ENCODE results near the gene ST3GAL3.

ST3GAL3 gene

GRCh38 chr1:43880604-43881003 lies 173.3 kb downstream of the ST3GAL3 start:
- peaks cover 0 to 13% (median 1%) of the 10 kb centered on the region in 4 donors for H3K4me1 ChIP-seq
- no peaks in the 10 kb centered on the region for H3K36me3 ChIP-seq
- TF ChIP-seq CTCF (IDR thresholded peaks at IDR 0.05) = no peak
- no peak overlapping the region for H3K4me3 ChIP-seq
- peak overlapping the region; percentile 34 to 39 for H3K27ac ChIP-seq
- DNase-seq = no peak
- no peaks in the 10 kb centered on the region for H3K9me3 ChIP-seq
- intact Hi-C loops (cut with DNase I; ENCODE audit: low total_unique reads) = no loop called here
- H3K27me3 ChIP-seq = no peaks in the 10 kb centered on the region

GRCh38 chr1:43881415-43881814 lies 174.1 kb downstream of the ST3GAL3 start:
- TF ChIP-seq CTCF (IDR thresholded peaks at IDR 0.05) = no peak
- Histone ChIP-seq H3K4me1 (peaks cover 0 to 13% (median 1%) of the 10 kb centered on the region in 4 donors), H3K9me3 (no peaks in the 10 kb centered on the region), H3K27ac (peak overlapping the region in 1 of 2 donors; percentile 33), H3K36me3 (no peaks in the 10 kb centered on the region), H3K27me3 (no peaks in the 10 kb centered on the region), H3K4me3 (no peak overlapping the region)
- DNase-seq = peak in 1 of 2 donors; percentile 50
- intact Hi-C loops (cut with DNase I; ENCODE audit: low total_unique reads) = no loop called here

GRCh38 chr1:43882763-43883162 lies 175.4 kb downstream of the ST3GAL3 start:
- H3K4me1 ChIP-seq = peaks cover 0 to 13% (median 1%) of the 10 kb centered on the region in 4 donors
- no peak overlapping the region for H3K4me3 ChIP-seq
- H3K27ac ChIP-seq = no peak overlapping the region
- intact Hi-C loops (cut with DNase I; ENCODE audit: low total_unique reads) = no loop called here
- DNase-seq = no peak
- H3K9me3 ChIP-seq = no peaks in the 10 kb centered on the region
- TF ChIP-seq CTCF (IDR thresholded peaks at IDR 0.05) = no peak
- H3K27me3 ChIP-seq = no peaks in the 10 kb centered on the region
- H3K36me3 ChIP-seq = no peaks in the 10 kb centered on the region

- Histone ChIP-seq H3K36me3 (no peaks in the 10 kb centered on the region), H3K9me3 (no peaks in the 10 kb centered on the region), H3K4me3 (no peak overlapping the region), H3K4me1 (peaks cover 0 to 13% (median 1%) of the 10 kb centered on the region in 4 donors), H3K27ac (no peak overlapping the region), H3K27me3 (no peaks in the 10 kb centered on the region)
- DNase-seq = peak in 1 of 2 donors; percentile 48
- TF ChIP-seq CTCF (IDR thresholded peaks at IDR 0.05) = no peak
- intact Hi-C loops (cut with DNase I; ENCODE audit: low total_unique reads) = no loop called here
Measured at GRCh38 chr1:43883321-43883720, 176.0 kb downstream of the ST3GAL3 start.

GRCh38 chr1:43885279-43885801 lies 178.0 kb downstream of the ST3GAL3 start:
- no peak overlapping the region for H3K27ac ChIP-seq
- DNase-seq = no peak
- no peaks in the 10 kb centered on the region for H3K27me3 ChIP-seq
- no peak for TF ChIP-seq CTCF (IDR thresholded peaks at IDR 0.05)
- H3K4me1 ChIP-seq = peaks cover 0 to 3% (median 1%) of the 10 kb centered on the region in 4 donors
- no peak overlapping the region for H3K4me3 ChIP-seq
- no peaks in the 10 kb centered on the region for H3K36me3 ChIP-seq
- no peaks in the 10 kb centered on the region for H3K9me3 ChIP-seq
- intact Hi-C loops (cut with DNase I; ENCODE audit: low total_unique reads) = no loop called here

- Histone ChIP-seq H3K36me3 (no peaks in the 10 kb centered on the region), H3K27me3 (no peaks in the 10 kb centered on the region), H3K27ac (no peak overlapping the region), H3K4me3 (no peak overlapping the region), H3K4me1 (no peaks in the 10 kb centered on the region), H3K9me3 (no peaks in the 10 kb centered on the region)
- no peak for TF ChIP-seq CTCF (IDR thresholded peaks at IDR 0.05)
- intact Hi-C loops (cut with DNase I; ENCODE audit: low total_unique reads) = no loop called here
- DNase-seq = no peak
Measured at GRCh38 chr1:43887748-43888147, 180.4 kb downstream of the ST3GAL3 start.

Data from tibial artery (tissue), 4 donors.